ENCODE results near the gene CPA3.

DNA sequence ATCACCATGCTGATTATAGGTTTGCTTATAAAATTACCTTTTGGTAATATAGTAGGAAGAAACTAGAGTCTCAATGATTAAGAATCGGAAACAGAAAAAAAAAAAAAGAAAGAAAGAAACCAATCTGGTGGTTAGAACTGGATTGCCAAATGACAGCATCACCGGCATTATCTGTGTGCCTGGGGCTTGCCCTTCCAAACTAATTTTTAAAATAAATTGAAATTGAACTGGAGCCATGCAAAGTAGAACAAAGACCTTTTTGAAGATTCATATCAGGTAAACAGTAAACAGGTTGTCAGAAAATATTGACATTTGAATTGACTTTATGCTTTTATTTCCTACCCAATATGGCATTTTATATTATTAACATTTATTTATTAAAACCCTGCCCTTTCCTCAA lies 48.7 kb upstream of the CPA3 start:
- TF ChIP-seq MAFF (IDR thresholded peaks at IDR 0.05; ENCODE audit: low read depth, low read length) (no peak), PRDM10 (CRISPR knock-in tag; IDR thresholded peaks at IDR 0.05; ENCODE audit: low read depth) (no peak), REPIN1 (CRISPR knock-in tag; IDR thresholded peaks at IDR 0.05; ENCODE audit: borderline replicate concordance, low read depth) (no peak), TBX2 (CRISPR knock-in tag; IDR thresholded peaks at IDR 0.05; ENCODE audit: borderline replicate concordance) (no peak), SP4 (CRISPR knock-in tag; IDR thresholded peaks at IDR 0.05) (no peak), MAX (IDR thresholded peaks at IDR 0.05) (no peak), CTCF (CRISPR knock-in tag; IDR thresholded peaks at IDR 0.05) (no peak), TCF7 (IDR thresholded peaks at IDR 0.05; ENCODE audit: low read depth) (no peak), HOXA7 (CRISPR knock-in tag; IDR thresholded peaks at IDR 0.05) (no peak)

Measured in HepG2 (cell line).